Esophagus squamous epithelium (tissue), 4 donors: ENCODE results near the gene ZNF454.

Source experiments
- POLR2A ChIP-seq, 4 donors: fragments of 450-650 bp; IDR thresholded peaks; one replicate each; pipeline ENCODE4 v1.6.1; 2017; ENCODE audit warnings: antibody characterized with exemption in 4 of 4, mild to moderate bottlenecking in 4 of 4, moderate library complexity in 3 of 4
- TF ChIP-seq, protein P1 (sequence below), 6 experiments: fragments of 450-650 bp in 4 of 6; fragments of 200-600 bp in 2 of 6; sonication (generic) in 2 of 6; IDR thresholded peaks; one replicate each; pipeline ENCODE4 v1.5.1; 2016 to 2019; ENCODE audit warnings: antibody characterized with exemption in 6 of 6, mild to moderate bottlenecking in 4 of 6, moderate library complexity in 4 of 6

DNA sequence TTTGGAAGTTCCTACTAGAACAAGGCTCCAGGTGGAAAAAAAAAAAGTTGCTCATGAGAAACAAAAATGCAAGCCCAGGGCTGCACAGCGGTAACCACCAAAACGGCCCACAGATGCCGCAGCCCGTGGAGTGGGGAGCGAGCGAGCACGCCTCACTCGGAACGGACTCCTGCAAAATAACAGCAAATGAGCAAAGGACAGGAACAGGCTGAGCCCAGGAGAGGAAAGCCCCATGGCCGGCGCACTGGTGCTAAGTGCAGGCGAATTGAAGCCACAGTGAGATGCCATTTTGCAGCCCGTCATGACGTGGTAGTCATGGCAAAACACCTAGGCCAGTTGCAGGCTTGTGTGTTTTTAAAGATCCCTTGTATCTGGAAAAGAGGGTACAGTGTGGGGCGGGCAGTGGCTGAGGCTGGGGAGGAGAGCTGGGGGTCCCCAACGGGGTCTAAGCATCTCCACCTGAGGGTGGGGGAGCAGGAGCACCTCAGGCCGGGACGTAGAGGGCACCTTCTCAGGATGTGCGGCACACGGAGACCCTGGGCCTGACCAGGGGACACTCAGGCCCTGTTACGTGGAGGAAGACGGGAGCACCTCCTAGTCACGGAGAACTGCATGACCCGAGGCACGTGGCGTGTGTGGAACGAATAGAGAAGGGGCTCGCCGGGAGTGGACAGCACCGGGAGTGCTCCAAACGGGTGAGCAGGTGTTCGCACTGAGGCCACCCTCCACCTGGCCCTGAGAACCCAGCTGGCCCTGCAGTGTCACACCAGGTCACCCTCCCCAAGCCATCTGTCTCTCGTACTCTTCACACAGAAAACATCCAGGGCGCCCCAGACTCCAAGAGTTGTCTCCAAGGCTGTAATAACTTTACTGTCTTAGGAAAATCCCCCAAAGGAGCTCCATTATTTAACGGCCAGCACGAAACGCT lies 43.4 kb downstream of the ZNF454 start:
- TF ChIP-seq POLR2A (IDR thresholded peaks at IDR 0.05) = no peak
- TF ChIP-seq, protein P1, sequence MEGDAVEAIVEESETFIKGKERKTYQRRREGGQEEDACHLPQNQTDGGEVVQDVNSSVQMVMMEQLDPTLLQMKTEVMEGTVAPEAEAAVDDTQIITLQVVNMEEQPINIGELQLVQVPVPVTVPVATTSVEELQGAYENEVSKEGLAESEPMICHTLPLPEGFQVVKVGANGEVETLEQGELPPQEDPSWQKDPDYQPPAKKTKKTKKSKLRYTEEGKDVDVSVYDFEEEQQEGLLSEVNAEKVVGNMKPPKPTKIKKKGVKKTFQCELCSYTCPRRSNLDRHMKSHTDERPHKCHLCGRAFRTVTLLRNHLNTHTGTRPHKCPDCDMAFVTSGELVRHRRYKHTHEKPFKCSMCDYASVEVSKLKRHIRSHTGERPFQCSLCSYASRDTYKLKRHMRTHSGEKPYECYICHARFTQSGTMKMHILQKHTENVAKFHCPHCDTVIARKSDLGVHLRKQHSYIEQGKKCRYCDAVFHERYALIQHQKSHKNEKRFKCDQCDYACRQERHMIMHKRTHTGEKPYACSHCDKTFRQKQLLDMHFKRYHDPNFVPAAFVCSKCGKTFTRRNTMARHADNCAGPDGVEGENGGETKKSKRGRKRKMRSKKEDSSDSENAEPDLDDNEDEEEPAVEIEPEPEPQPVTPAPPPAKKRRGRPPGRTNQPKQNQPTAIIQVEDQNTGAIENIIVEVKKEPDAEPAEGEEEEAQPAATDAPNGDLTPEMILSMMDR (IDR thresholded peaks at IDR 0.05) = no peak
